Gastrocnemius medialis (tissue), 4 donors: ENCODE measurements around the gene TRIM14.

Experiments
- CTCF ChIP-seq, 5 experiments: fragments of 450-650 bp in 3 of 5; fragments of 200-600 bp in 2 of 5; sonication (generic) in 2 of 5; IDR thresholded peaks in 4 of 5; conservative IDR thresholded peaks in 1 of 5; 1 replicate in 4 of 5; 2 replicates in 1 of 5; pipeline ENCODE4 v1.5.1; 2016 to 2019; ENCODE audit warnings: antibody characterized with exemption in 5 of 5, mild to moderate bottlenecking in 3 of 5, moderate library complexity in 3 of 5
- POLR2A ChIP-seq, 2 donors: fragments of 450-650 bp; IDR thresholded peaks; one replicate each; pipeline ENCODE4 v1.6.1; 2017; ENCODE audit warnings: antibody characterized with exemption in 2 of 2, mild to moderate bottlenecking in 2 of 2, moderate library complexity in 2 of 2

- no peak for TF ChIP-seq CTCF (IDR thresholded peaks at IDR 0.05 in 4 of 5, conservative IDR thresholded peaks at IDR 0.05 in 1 of 5)
- no peak for TF ChIP-seq POLR2A (IDR thresholded peaks at IDR 0.05)
These were observed 52.8 kb downstream of the TRIM14 start for GRCh38 chr9:98066235-98066634.
